ENCODE results near the gene ATCAY.

GRCh38 chr19:3910105-3910504 is 29.6 kb downstream of the ATCAY start:
- TF ChIP-seq CTCF (IDR thresholded peaks at IDR 0.05; ENCODE audit: low read depth, low read length) (no peak), EZH2phosphoT487 (IDR thresholded peaks at IDR 0.05; ENCODE audit: low read depth) (no peak)

Measured in OCI-LY3 (cell line).